Neural cell (in vitro differentiated cells): ENCODE data around the gene SLC4A1. TPM values are rescaled to one million over a fixed set of nuclear protein-coding genes. Genes with fewer than 3 reads are reported as not detected.
A peak's percentile ranks its signal among the peaks of the same experiment; 100 is the strongest.

Experiments
- H2AFZ ChIP-seq: fragments of 200-600, 300-800 bp; sonication (generic), shearing (Covaris generic); 2 replicates; pipeline ENCODE4 v1.6.0; 2014; ENCODE audit warnings: low read depth, mild to moderate bottlenecking, antibody characterized with exemption, low read length, moderate library complexity
- H3F3A ChIP-seq: fragments of 200-600 bp; shearing (Covaris generic); 2 replicates; pipeline ENCODE4 v1.6.1; 2016; ENCODE audit warnings: mild to moderate bottlenecking, moderate library complexity, mixed read lengths, antibody characterized with exemption, low read length; ENCODE audit not compliant: insufficient read depth, poor library complexity, severe bottlenecking
- H3K27ac ChIP-seq: fragments of 200-600, 300-800 bp; sonication (generic), shearing (Covaris generic); 2 replicates; pipeline ENCODE4 v1.5.1; 2014; ENCODE audit warnings: mild to moderate bottlenecking, low read length, moderate library complexity
- H3K27me3 ChIP-seq: fragments of 300-800, 200-600 bp; sonication (generic), shearing (Covaris generic); 2 replicates; pipeline ENCODE4 v1.6.0; 2014; ENCODE audit warnings: mild to moderate bottlenecking, low read depth, low read length, moderate library complexity; ENCODE audit not compliant: insufficient read depth
- H3K36me3 ChIP-seq: fragments of 300-800, 200-600 bp; sonication (generic), shearing (Covaris generic); 2 replicates; pipeline ENCODE4 v1.5.1; 2014; ENCODE audit warnings: mild to moderate bottlenecking, antibody characterized with exemption, low read length, moderate library complexity; ENCODE audit not compliant: insufficient read depth
- H3K4me2 ChIP-seq: fragments of 300-800, 200-600 bp; sonication (generic), shearing (Covaris generic); 2 replicates; pipeline ENCODE4 v1.6.0; 2014; ENCODE audit warnings: mild to moderate bottlenecking, low read length
- H3K4me3 ChIP-seq: fragments of 300-800, 200-600 bp; sonication (generic), shearing (Covaris generic); 2 replicates; pipeline ENCODE4 v1.5.1; 2014; ENCODE audit warnings: mild to moderate bottlenecking, low read length, moderate library complexity
- H3K79me2 ChIP-seq: fragments of 200-600 bp; shearing (Covaris generic); replicated peaks from 2 replicates; pipeline ENCODE4 v1.6.0; 2014; ENCODE audit warnings: mild to moderate bottlenecking, low read length, moderate library complexity; ENCODE audit not compliant: insufficient read depth
- H3K9ac ChIP-seq: fragments of 300-800, 200-600 bp; sonication (generic), shearing (Covaris generic); 2 replicates; pipeline ENCODE4 v1.6.1; 2016; ENCODE audit warnings: mild to moderate bottlenecking, low read length, mixed read lengths
- H3K9me2 ChIP-seq: fragments of 200-600 bp; shearing (Covaris generic); 2 replicates; pipeline ENCODE4 v1.6.1; 2016; ENCODE audit warnings: mild to moderate bottlenecking, low read length, mixed read lengths; ENCODE audit not compliant: insufficient read depth
- H3K9me3 ChIP-seq: fragments of 200-600, 300-800 bp; sonication (generic), shearing (Covaris generic); 2 replicates; pipeline ENCODE4 v1.6.1; 2016; ENCODE audit warnings: mild to moderate bottlenecking, mixed run types, low read length, moderate library complexity, mixed read lengths
- H4K20me1 ChIP-seq: fragments of 200-600 bp; shearing (Covaris generic); 2 replicates; pipeline ENCODE4 v1.6.1; 2016; ENCODE audit warnings: mild to moderate bottlenecking, mixed run types; ENCODE audit not compliant: insufficient read depth
- CTCF ChIP-seq: fragments of 450-650 bp; IDR thresholded peaks from 2 replicates; pipeline ENCODE4 v1.5.1; 2014; ENCODE audit warnings: antibody characterized with exemption, mild to moderate bottlenecking, moderate library complexity; ENCODE audit not compliant: poor library complexity, severe bottlenecking
- EP300 ChIP-seq: fragments of 450-650 bp; conservative IDR thresholded peaks from 2 replicates; pipeline ENCODE4 v1.6.1; 2014; ENCODE audit warnings: antibody characterized with exemption, mild to moderate bottlenecking, moderate library complexity; ENCODE audit not compliant: poor library complexity, severe bottlenecking
- EZH2 ChIP-seq: fragments of 200-600, 300-800 bp; shearing (Covaris generic), sonication (generic); IDR thresholded peaks from 2 replicates; pipeline ENCODE4 v1.6.1; 2014; ENCODE audit warnings: antibody characterized with exemption, low read length, borderline replicate concordance, mild to moderate bottlenecking; ENCODE audit not compliant: insufficient read depth, poor library complexity, severe bottlenecking
- MXI1 ChIP-seq: fragments of 450-650 bp; conservative IDR thresholded peaks from 2 replicates; pipeline ENCODE4 v1.6.1; 2014; ENCODE audit warnings: antibody characterized with exemption, mild to moderate bottlenecking; ENCODE audit not compliant: poor library complexity, severe bottlenecking
- POLR2AphosphoS5 ChIP-seq: IDR thresholded peaks from 2 replicates; pipeline ENCODE4 v1.6.1; 2012
- RAD21 ChIP-seq: fragments of 450-650 bp; conservative IDR thresholded peaks from 2 replicates; pipeline ENCODE4 v1.6.1; 2014; ENCODE audit warnings: antibody characterized with exemption, mild to moderate bottlenecking, moderate library complexity
- REST ChIP-seq: IDR thresholded peaks from 2 replicates; pipeline ENCODE4 v1.6.1; 2012; ENCODE audit warnings: borderline replicate concordance
- SMC3 ChIP-seq: fragments of 450-650 bp; conservative IDR thresholded peaks from 2 replicates; pipeline ENCODE4 v1.6.1; 2014; ENCODE audit warnings: antibody characterized with exemption, mild to moderate bottlenecking, moderate library complexity; ENCODE audit not compliant: poor library complexity
- TAF1 ChIP-seq: IDR thresholded peaks from 2 replicates; pipeline ENCODE4 v1.6.1; 2012; ENCODE audit warnings: low read depth
- polyA plus RNA-seq: library from polyadenylated mRNA; depleted of rRNA; stranded (reverse); fragments of >200 nt; gene quantifications from 2 replicates; pipeline ENCODE4 v1.2.3, GENCODE V29; 2014

The SLC4A1 gene
- polyA plus RNA-seq, 1 donor from 2014 or later, result 0.05 TPM

- H3K36me3 ChIP-seq, result peaks cover 14% of the 10 kb centered on the region
- H3K27ac ChIP-seq, result no peak overlapping the region
These were observed 57.4 kb downstream of the SLC4A1 start for GRCh38 chr17:44210342-44211192.

More at GRCh38 chr17:44210342-44211192, 57.4 kb downstream of the SLC4A1 start:
- peak; percentile 77 for TF ChIP-seq SMC3
- TF ChIP-seq TAF1, result no peak
- peak; percentile 35 for TF ChIP-seq MXI1
- TF ChIP-seq POLR2AphosphoS5, result peak; percentile 10
- TF ChIP-seq RAD21, result peak; percentile 77
- peak; percentile 80 for TF ChIP-seq CTCF
- no peak for TF ChIP-seq EZH2
- no peak for TF ChIP-seq EP300
- no peak for TF ChIP-seq REST
- H3F3A ChIP-seq, result no peaks in the 10 kb centered on the region
- H3K4me2 ChIP-seq, result no peak overlapping the region
- H3K79me2 ChIP-seq, result no peaks in the 10 kb centered on the region
- H3K9me2 ChIP-seq, result no peaks in the 10 kb centered on the region
- no peak overlapping the region for H3K4me3 ChIP-seq
- no peaks in the 10 kb centered on the region for H3K9me3 ChIP-seq
- H3K27me3 ChIP-seq, result no peaks in the 10 kb centered on the region
- H4K20me1 ChIP-seq, result peaks cover 3% of the 10 kb centered on the region
- H2AFZ ChIP-seq, result no peak overlapping the region
- no peak overlapping the region for H3K9ac ChIP-seq
